Right lobe of liver (tissue), 6 donors: ENCODE data around the gene CATSPER3. TPM values are rescaled to one million over a fixed set of nuclear protein-coding genes. Genes with fewer than 3 reads are reported as not detected.

Experiments used
- ATAC-seq, 4 donors: fragments of 200-7000 bp; cut with Tn5 transposase; one replicate each; pipeline ENCODE4 v1.9.1; 2020; ENCODE audit warnings: mild to moderate bottlenecking in 4 of 4, moderate library complexity in 4 of 4
- DNase-seq, 3 donors: peaks; one replicate each; pipeline ENCODE4 v3.0.0-alpha.2; 2020
- H3K27ac ChIP-seq, 3 donors: fragments of 200-600 bp; one replicate each; pipeline ENCODE4 v1.8.0; 2022
- H3K27me3 ChIP-seq, 2 donors: fragments of 200-600 bp; one replicate each; pipeline ENCODE4 v1.8.0; 2022
- H3K36me3 ChIP-seq, 4 donors: fragments of 200-600 bp; sonication (generic) in 1 of 4; one replicate each; pipeline versions ENCODE4 v1.5.1 to v1.8.0; 2017 to 2022; ENCODE audit warnings: control low read depth in 1 of 4
- H3K4me1 ChIP-seq, 4 donors: fragments of 200-600 bp; sonication (generic) in 1 of 4; one replicate each; pipeline versions ENCODE4 v1.5.1 to v1.8.0; 2017 to 2022; ENCODE audit warnings: control low read depth in 1 of 4
- H3K4me3 ChIP-seq, 3 donors: fragments of 200-600 bp; one replicate each; pipeline ENCODE4 v1.8.0; 2022
- H3K9me3 ChIP-seq, 4 donors: fragments of 200-600 bp; sonication (generic) in 1 of 4; one replicate each; pipeline versions ENCODE4 v1.5.1 to v1.8.0; 2017 to 2022; ENCODE audit warnings: control low read depth in 1 of 4
- CTCF ChIP-seq, 4 donors: fragments of 200-600 bp in 3 of 4; fragments of 450-650 bp in 1 of 4; IDR thresholded peaks; one replicate each; pipeline versions ENCODE4 v1.5.1 to v1.8.0; 2016 to 2022; ENCODE audit warnings: antibody characterized with exemption in 4 of 4, mild to moderate bottlenecking in 2 of 4
- POLR2A ChIP-seq: fragments of 450-650 bp; IDR thresholded peaks from one replicate; pipeline ENCODE4 v1.6.1; 2017; ENCODE audit warnings: antibody characterized with exemption, mild to moderate bottlenecking
- WGBS: methylation state at CpG from one replicate; pipeline ENCODE4 v1.1.6; 2018; ENCODE audit warnings: low coverage, low lambda C conversion rate; ENCODE audit not compliant: insufficient coverage; ENCODE audit errors: missing lambda C conversion rate; 5-methylcytosine and 5-hydroxymethylcytosine counted together
- intact Hi-C, 2 donors: fragments of 100-400 bp; cut with DNase I; formaldehyde crosslinking; loops; one replicate each; pipeline versions ENCODE4 v1.11.2 to v1.14.1; 2022
- total RNA-seq, 6 experiments: library from RNA; depleted of rRNA in 2 of 6; stranded (reverse); fragments of >200 nt in 2 of 6; fragmentation: NEBNext Ultra II Directional in 3 of 6; extraction: Animal tissue kit (Norgen Biotek cat#: 25700) in 3 of 6; gene quantifications; one replicate each; pipeline versions ENCODE4 v1.1.0 to v1.2.4, GENCODE V29; 2016 to 2023
- donor health status: DM: no; HTN: yes; CAD: no.
- donor health status: DM: no; HTN: no; CAD: no.
- donor health status: DM: no; HTN: no; CAD: no.
- donor health status: DM: no; HTN: yes; CAD: no.
- donor health status: DM: no; HTN: yes; CAD: no.

CATSPER3 gene
- total RNA-seq, 6 experiments from 2014 or later, result 0.29 to 1.1 (median 0.81) TPM; not detected in 2

DNA sequence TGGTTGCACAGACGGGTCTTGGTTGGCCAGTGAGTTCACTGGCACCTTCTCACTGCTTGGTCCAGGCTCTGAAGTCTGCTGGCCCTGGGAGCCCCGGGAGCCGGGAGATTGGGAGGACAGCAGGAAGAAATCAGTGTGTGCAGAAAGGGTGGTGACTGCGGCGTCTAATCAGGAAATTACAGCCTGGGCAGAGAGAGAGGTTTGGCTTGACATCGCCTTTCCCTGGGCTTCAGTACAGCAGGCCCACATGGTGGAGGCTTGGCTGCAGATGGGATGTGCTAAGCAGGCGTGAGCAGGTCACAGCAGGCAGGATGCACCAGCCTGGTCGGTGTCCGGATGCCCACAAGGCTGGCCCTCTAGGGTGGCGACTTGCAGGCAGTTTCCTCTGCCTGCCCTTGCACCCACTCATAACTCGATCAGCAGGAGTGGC is 49.2 kb downstream of the CATSPER3 start:
- intact Hi-C loops, result no loop called here
- 73% methylated on average over 4 of the region's 11 CpGs for WGBS
- H3K27me3 ChIP-seq, result no peaks in the 10 kb centered on the region
- no peak overlapping the region for H3K27ac ChIP-seq
- TF ChIP-seq CTCF (IDR thresholded peaks at IDR 0.05), result no peak
- no peak for TF ChIP-seq POLR2A
- DNase-seq (peak in 2 of 3 donors; percentile 22 to 36), ATAC-seq (no peak)
- H3K36me3 ChIP-seq, result no peaks in the 10 kb centered on the region
- H3K4me3 ChIP-seq, result no peak overlapping the region
- H3K4me1 ChIP-seq, result peaks cover 0 to 11% (median 5%) of the 10 kb centered on the region in 4 donors
- no peaks in the 10 kb centered on the region for H3K9me3 ChIP-seq

- H3K27ac ChIP-seq, result no peak overlapping the region
- H3K9me3 ChIP-seq, result no peaks in the 10 kb centered on the region
- 35% methylated on average over 2 of the region's 4 CpGs for WGBS
- intact Hi-C loops, result no loop called here
- no peak for ATAC-seq
- DNase-seq, result no peak
- no peaks in the 10 kb centered on the region for H3K36me3 ChIP-seq
- TF ChIP-seq CTCF (IDR thresholded peaks at IDR 0.05) (no peak), POLR2A (no peak)
- H3K27me3 ChIP-seq, result no peaks in the 10 kb centered on the region
- peaks cover 0 to 11% (median 5%) of the 10 kb centered on the region in 4 donors for H3K4me1 ChIP-seq
- H3K4me3 ChIP-seq, result no peak overlapping the region
Observed at GRCh38 chr5:135018457-135018856, 50.8 kb downstream of the CATSPER3 start.

DNA sequence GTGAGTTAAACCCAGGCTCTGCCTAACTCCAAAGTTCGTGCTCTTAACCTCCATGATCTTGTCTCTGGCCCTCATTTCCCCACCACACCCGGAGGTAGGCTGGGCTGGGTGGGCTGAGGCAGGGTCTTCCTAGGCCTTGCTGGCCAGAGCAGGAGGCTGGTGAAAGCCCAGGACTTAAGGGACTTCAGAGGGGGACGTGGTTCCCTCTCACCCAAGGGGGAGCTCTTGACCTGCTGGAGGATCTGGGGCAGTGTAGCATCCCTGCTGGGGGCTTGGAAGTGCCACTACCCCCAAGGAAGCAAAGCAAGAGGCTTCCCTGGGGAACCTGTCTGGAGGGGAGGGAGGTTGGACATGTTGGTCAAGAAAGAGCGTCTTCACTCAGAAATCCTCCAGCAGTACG is 51.6 kb downstream of the CATSPER3 start:
- WGBS, result 88% methylated on average over 3 of the region's 5 CpGs
- intact Hi-C loops, result no loop called here
- ATAC-seq (no peak), DNase-seq (peak in 1 of 3 donors; percentile 18)
- H3K27me3 ChIP-seq, result no peaks in the 10 kb centered on the region
- no peaks in the 10 kb centered on the region for H3K9me3 ChIP-seq
- no peaks in the 10 kb centered on the region for H3K36me3 ChIP-seq
- peaks cover 0 to 5% (median 3%) of the 10 kb centered on the region in 4 donors for H3K4me1 ChIP-seq
- no peak overlapping the region for H3K27ac ChIP-seq
- TF ChIP-seq POLR2A, result no peak
- no peak for TF ChIP-seq CTCF (IDR thresholded peaks at IDR 0.05)
- H3K4me3 ChIP-seq, result no peak overlapping the region

- H3K4me1 ChIP-seq, result no peaks in the 10 kb centered on the region
Observed at GRCh38 chr5:135020111-135020895, 52.6 kb downstream of the CATSPER3 start.

More at GRCh38 chr5:135020111-135020895, 52.6 kb downstream of the CATSPER3 start:
- no peaks in the 10 kb centered on the region for H3K9me3 ChIP-seq
- whole genome bisulfite sequencing, result 80% methylated on average over 13 of the region's 16 CpGs
- TF ChIP-seq CTCF (IDR thresholded peaks at IDR 0.05) (no peak), POLR2A (no peak)
- H3K27me3 ChIP-seq, result no peaks in the 10 kb centered on the region
- H3K36me3 ChIP-seq, result no peaks in the 10 kb centered on the region
- ATAC-seq (no peak), DNase-seq (peak in 2 of 3 donors; percentile 17 to 30)
- H3K27ac ChIP-seq, result no peak overlapping the region
- intact Hi-C loops, result no loop called here
- no peak overlapping the region for H3K4me3 ChIP-seq
